ENCODE data around the gene KLHL22.
"Not testable (repeated sequence)": the region's sequence is repeated elsewhere in the genome, so short reads cannot be mapped to it uniquely, and the experiment has no call there.

KLHL22 gene

GRCh38 chr22:20430720-20431510 is 64.7 kb downstream of the KLHL22 start:
- peak; percentile 86 for DNase-seq

DNA sequence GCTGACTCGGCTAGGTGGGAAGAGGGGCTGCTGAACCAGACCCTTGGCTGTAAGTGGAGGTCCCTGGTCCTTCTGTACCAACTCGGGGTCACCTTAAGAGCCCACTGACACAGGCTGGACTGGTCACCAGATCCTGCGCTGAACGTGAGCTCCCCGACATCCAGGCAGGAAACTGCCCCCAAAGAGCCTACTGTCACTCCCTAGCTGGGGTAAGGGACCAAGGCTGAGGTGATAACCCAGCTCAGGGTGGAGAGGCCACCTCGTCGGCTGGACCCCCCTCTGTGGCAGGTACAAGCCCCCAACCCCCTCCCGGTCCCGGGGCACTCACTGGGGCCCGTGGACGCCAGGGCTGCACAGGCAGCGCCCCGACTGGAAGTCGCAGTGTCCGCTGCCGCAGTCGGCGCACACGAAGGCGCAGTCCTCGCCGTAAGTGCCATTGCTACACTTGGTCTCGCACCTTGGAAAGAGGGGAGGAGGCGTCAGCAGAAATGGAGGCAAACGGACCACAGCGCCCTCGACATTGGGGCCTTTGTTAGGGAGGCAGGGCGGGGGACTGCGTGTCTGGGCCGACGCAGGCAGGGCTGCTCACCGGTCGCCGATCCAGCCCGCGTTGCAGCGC is 65.4 kb downstream of the KLHL22 start:
- DNase-seq = no peak

- DNase-seq = peak; percentile 83
Measured at GRCh38 chr22:20429254-20430100, 66.1 kb downstream of the KLHL22 start.

DNA sequence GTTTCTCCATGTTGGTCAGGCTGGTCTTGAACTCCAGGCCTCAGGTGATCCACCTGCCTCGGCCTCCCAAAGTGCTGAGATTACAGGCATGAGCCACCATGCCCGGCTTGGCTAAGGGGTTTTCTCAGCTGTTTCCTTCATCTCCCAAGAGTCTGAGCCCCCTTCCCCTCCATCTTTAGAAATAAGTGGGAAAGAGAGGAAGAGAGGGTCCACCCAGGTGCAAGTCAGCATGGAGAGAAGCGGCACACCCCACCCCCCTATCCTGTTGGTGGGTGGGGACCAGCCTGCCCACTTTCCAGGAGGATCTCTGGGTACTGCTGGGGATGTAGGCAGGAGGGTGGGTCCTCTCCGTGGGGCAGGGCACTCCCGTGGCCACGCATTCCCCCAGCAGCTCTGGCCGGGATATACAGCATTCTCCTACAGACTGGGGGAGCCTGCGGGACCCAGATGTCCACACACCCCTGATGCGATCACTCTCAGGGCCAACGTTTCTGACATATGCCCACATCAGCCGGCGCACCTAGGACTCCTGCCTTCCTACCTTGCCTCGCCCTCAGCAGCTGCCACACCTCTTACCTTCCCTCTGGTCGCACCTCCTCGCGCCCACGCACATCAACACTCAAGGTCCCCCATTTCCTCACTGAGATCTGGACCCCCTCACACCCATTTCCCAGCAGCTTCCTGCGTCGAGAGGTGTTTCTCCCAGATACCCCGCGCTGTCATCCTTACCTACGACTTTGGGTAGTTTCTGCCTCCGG is 66.9 kb downstream of the KLHL22 start:
- DNase-seq = no peak

DNA sequence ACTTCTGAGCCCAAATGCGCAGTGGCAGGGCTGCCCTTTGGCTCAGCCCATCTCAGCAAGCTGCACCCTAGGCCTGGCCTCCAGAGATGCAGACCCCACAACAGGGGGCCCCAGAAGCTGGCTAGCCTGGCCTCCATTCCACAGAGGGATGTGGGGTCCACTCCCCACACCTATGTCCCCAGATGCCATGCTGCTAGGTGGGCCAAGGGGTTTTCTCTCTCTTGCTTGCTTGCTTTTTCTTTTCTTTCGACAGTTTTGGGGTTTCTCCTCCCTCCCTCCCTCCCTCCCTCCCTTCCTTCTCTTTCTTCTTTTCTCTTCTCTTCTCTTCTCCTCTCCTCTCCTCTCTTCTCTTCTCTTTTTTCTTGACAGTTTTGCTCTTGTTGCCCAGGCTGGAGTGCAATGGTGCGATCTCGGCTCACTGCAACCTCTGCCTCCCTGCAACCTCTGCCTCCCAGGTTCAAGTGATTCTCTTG is 67.6 kb downstream of the KLHL22 start:
- DNase-seq = no peak

DNA sequence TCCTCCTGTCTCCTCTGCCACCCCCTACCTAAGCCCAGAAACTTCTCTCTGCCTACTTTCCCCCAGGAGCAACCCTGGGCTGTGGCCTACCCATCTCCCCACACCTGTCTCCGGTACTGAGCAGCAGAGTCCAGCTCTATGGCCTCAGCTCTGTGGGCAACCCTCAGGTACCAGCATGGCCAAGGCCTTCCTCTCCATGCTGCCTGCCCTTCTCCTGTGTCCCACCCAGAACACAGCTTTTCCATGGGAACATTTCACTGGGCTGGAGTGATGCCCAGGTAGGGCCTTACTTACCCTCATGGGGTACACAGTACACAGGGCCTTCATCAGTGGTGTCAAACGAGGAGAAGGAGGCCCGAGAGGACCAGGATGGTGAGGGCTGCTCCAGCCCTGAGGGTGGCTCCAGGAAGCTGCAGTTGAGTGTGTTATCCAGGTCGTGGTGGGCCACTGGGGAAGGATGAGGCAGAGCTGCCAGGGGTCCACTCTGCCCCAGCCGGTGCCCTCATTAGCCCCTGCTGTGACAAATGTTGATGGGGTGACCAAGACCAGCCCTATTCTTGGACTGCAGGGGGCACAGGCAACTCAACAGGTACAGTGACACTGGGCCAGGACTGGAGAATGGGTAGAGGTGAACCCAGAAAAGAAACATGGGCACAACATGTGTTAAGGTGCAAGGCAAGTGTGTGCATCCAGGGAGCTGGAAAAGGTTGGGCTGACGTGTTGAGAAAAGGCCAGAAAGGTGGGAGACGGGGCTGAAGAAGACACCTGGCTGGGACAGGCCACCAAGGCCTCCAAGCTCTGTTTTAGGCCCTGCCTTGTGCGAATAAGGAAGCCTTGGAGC is 68.3 kb downstream of the KLHL22 start:
- no peak for DNase-seq

DNA sequence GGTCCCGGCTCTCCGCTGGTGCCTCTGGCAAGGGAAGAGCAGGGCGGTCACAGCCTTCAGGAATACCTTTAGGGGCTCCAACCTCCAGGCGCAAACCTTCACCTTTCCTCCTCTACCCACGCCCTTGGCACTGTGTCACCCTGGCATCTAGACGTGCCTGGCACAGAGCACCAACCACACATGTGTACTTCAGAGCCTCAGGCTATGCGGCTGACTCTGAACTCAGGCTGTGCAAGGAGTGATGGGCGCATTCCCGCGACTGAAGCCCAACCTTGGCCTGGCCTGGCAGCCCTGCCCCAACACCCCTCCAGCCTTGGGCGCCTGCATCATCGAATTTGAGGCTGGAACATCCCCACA is 69.4 kb downstream of the KLHL22 start:
- no peak for DNase-seq

GRCh38 chr22:20425566-20426258 is 69.9 kb downstream of the KLHL22 start:
- DNase-seq = no peak

- DNase-seq = peak; percentile 75
Measured at GRCh38 chr22:20424932-20425565, 70.5 kb downstream of the KLHL22 start.

DNA sequence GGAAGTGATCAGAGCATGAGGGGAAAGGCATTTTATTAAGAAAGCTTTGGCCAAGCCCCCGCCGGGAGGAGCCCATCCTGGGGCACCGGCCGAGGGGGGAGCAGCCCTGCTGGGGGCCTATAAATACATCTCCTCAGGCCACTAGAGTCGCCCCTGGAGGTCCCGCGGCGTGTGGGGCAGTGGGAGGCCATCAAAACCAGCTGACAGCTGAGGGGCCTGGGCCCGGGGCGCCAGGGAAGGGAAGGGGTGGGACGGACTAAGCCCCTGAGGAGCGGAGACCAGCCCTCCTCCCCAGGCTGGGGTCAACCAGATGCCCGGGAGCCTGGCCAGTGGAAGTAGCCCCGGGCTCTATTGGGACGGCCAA is 71.0 kb downstream of the KLHL22 start:
- no peak for DNase-seq

- DNase-seq = peak; percentile 67
Measured at GRCh38 chr22:20423906-20424551, 71.6 kb downstream of the KLHL22 start.

DNA sequence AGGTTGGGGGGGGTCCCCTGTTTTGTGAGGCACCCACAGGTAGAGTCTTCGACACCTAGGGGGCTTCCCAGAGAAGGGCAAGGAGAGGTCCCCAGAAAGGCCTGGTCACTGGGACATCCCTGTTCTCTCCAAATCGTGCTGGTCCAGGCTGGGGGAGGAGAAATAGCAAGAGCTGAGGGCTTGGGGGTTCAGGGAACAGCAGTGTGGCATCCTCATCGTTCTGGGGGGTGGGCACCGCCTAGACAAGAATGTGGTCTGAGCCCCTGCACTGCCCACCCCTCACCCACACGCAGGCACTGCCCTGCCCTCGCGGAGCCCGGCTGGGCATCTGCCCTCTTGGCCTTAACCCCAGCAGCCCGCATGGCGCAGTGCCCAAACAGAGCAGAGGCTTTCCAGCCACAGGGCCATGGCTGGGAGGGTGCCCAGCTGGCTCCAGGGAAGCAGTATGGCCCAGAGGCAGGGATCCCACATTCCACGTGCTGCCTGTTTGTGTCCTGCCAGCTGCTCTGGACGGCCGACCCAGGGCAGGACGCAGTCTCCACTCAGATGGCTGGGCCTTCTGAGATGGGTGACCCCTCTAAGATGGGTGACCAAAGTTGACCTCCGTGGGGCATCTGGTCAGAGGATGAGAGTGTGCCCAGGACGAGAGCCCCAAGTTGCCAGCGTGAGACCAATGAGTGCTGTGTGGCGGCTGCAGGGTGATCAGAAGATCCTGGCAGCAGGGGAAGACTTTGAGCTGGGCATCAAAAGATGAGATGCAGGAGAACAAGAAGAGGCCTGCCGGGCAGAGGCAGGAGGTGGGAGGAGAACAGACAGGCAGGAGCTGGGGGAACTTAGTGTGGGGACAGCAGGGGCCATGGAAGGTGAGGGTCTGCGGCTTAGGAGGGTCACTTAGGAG is 72.3 kb downstream of the KLHL22 start:
- DNase-seq = no peak

- DNase-seq = peak; percentile 36
Measured at GRCh38 chr22:20422271-20423007, 73.2 kb downstream of the KLHL22 start.

DNA sequence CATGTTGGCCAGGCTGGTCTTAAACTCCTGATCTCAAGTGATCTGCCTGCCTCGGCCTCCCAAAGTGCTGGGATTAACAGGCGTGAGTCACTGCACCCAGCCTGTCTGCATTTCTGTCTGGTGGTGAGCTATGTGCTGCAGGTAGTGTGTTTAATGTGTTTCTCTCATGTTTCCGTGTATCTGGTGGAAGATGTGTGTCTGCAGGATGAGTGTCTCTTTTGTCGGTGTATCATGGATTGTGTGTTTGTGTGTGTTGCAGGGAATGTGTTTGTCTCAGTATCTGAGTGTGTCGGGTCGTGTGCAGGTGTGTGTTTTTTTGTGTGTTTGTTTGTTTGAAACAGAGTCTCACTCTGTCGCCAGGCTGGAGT is 74.1 kb downstream of the KLHL22 start:
- peak; percentile 63 for DNase-seq

- peak; percentile 35 for DNase-seq
Measured at GRCh38 chr22:20420157-20420842, 75.3 kb downstream of the KLHL22 start.

GRCh38 chr22:20419664-20419951 is 76.0 kb downstream of the KLHL22 start:
- DNase-seq = no peak

DNA sequence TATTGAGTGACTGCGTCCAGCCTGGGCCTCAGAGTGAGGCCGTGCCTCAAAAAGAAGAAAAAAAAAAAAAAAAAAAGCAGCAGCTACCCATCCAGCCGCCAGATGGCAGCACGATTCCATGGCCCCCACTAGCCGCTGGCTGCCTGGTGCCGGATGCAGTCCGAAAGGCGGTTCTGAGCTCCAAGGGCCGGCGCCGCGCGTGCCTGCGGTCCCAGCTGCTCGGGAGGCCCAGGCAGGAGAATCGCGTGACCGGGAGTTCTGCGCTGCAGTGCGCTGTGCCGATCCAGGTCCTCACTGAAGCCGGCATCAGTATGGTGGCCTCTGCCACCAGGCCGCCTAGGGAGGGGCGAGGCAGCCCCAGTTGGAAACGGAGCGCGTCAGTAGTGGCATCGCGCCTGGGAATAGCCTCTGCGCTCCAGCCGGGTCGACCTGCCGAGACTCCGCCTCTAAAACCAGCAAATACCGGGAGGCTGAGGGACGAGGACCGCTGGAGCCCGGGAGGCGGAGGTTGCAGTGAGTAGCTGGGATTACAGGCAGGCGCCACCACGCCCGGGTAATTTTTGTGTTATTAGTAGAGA is 77.3 kb downstream of the KLHL22 start:
- DNase-seq = peak; percentile 86

DNA sequence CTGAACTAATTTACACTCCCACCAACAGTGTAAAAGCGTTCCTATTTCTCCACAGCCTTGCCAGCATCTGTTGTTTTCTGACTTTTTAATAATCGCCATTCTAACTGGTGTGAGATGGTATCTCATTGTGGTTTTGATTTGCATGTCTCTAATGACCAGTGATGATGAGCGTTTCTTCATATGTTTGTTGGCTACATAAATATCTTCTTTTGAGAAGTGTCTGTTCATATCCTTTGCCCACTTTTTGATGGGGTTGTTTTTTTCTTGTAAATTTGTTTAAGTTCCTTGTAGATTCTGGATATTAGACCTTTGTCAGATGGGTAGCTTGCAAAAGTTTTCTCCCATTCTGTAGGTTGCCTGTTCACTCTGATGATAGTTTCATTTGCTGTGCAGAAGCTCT is 79.9 kb downstream of the KLHL22 start:
- DNase-seq = not testable (repeated sequence)

Data from islet precursor cell (in vitro differentiated cells).